Natural killer cell (primary cell): ENCODE measurements around the gene CD37. TPM values are rescaled to one million over a fixed set of nuclear protein-coding genes. Genes with fewer than 3 reads are reported as not detected.
A peak's percentile ranks its signal among the peaks of the same experiment; 100 is the strongest.

Experiments
- ATAC-seq, 3 donors: fragments of 150-1000 bp in 2 of 3; fragments of 200-7000 bp in 1 of 3; cut with Tn5 transposase; 1 replicate in 1 of 3; 2 replicates in 2 of 3; pipeline ENCODE4 v1.10.0; 2021; ENCODE audit warnings: mild to moderate bottlenecking in 2 of 3, moderate library complexity in 2 of 3
- DNase-seq, 2 donors: peaks; one replicate each; pipeline versions ENCODE4 v3.0.0 to v3.0.0-alpha.2; 2013 to 2021; ENCODE audit warnings: mixed read lengths in 1 of 2
- H3K27ac ChIP-seq: one replicate; pipeline ENCODE4 v1.5.1; 2013; ENCODE audit warnings: mild to moderate bottlenecking, low read length
- H3K27me3 ChIP-seq: one replicate; pipeline ENCODE4 v1.6.1; 2013; ENCODE audit warnings: low read length; ENCODE audit not compliant: control insufficient read depth, insufficient read depth
- H3K36me3 ChIP-seq: one replicate; pipeline ENCODE4 v1.6.1; 2013; ENCODE audit warnings: low read length; ENCODE audit not compliant: control insufficient read depth, insufficient read depth
- H3K4me1 ChIP-seq: one replicate; pipeline ENCODE4 v1.6.1; 2013; ENCODE audit warnings: low read length; ENCODE audit not compliant: control insufficient read depth, insufficient read depth
- H3K4me3 ChIP-seq: one replicate; pipeline ENCODE4 v1.5.1; 2013; ENCODE audit warnings: low read length
- H3K9me3 ChIP-seq: one replicate; pipeline ENCODE4 v1.6.1; 2013; ENCODE audit warnings: low read length; ENCODE audit not compliant: control insufficient read depth, insufficient read depth
- H3K27ac Mint-ChIP-seq, 2 donors: one replicate each; pipeline ENCODE4 v1.8.0; 2022; ENCODE audit warnings: mild to moderate bottlenecking in 2 of 2, mixed read lengths in 2 of 2, moderate library complexity in 1 of 2
- H3K27me3 Mint-ChIP-seq, 2 donors: one replicate each; pipeline ENCODE4 v1.8.0; 2022; ENCODE audit warnings: low read depth in 2 of 2, mixed read lengths in 2 of 2
- H3K36me3 Mint-ChIP-seq: one replicate; pipeline ENCODE4 v1.8.0; 2022; ENCODE audit warnings: mixed read lengths
- H3K4me1 Mint-ChIP-seq, 2 donors: one replicate each; pipeline ENCODE4 v1.8.0; 2022; ENCODE audit warnings: mixed read lengths in 2 of 2
- H3K4me3 Mint-ChIP-seq: one replicate; pipeline ENCODE4 v1.8.0; 2022; ENCODE audit warnings: mild to moderate bottlenecking, moderate library complexity, mixed read lengths
- H3K9me3 Mint-ChIP-seq, 2 donors: one replicate each; pipeline ENCODE4 v1.8.0; 2022; ENCODE audit warnings: mixed read lengths in 2 of 2
- WGBS: methylation state at CpG from one replicate; pipeline ENCODE4 v1.1.7; 2013; ENCODE audit warnings: missing lambda C conversion rate; ENCODE audit not compliant: insufficient coverage; 5-methylcytosine and 5-hydroxymethylcytosine counted together
- intact Hi-C: fragments of 100-400 bp; cut with micrococcal nuclease; formaldehyde crosslinking; loops from one replicate; pipeline ENCODE4 v1.14.2; 2022
- total RNA-seq, 4 donors: library from RNA; stranded (reverse); fragments of 120-200 nt in 1 of 4; gene quantifications; one replicate each; pipeline versions ENCODE4 v1.2.3 to v1.2.4, GENCODE V29; 2013 to 2022
- TF ChIP-seq, protein P1 (sequence below): fragments of 200-600 bp; IDR thresholded peaks from one replicate; pipeline ENCODE4 v1.8.0; 2022; ENCODE audit warnings: antibody characterized with exemption

CD37 gene
- total RNA-seq, 3 donors from 2014 or later (not counting 1 experiment from before 2014, with no cell fraction given), result 322 to 392 (median 359) TPM

GRCh38 chr19:49347835-49348234 is 12.6 kb downstream of the CD37 start:
- H3K36me3 Mint-ChIP-seq, result no peaks in the 10 kb centered on the region
- no peak overlapping the region for H3K27ac ChIP-seq
- no peak overlapping the region for H3K4me3 Mint-ChIP-seq
- no peaks in the 10 kb centered on the region for H3K36me3 ChIP-seq
- 72% methylated on average over 3 of the region's 3 CpGs for WGBS
- intact Hi-C loops, result no loop called here
- H3K4me3 ChIP-seq, result no peak overlapping the region
- no peaks in the 10 kb centered on the region for H3K9me3 Mint-ChIP-seq
- no peaks in the 10 kb centered on the region for H3K9me3 ChIP-seq
- peaks cover 26% of the 10 kb centered on the region for H3K4me1 ChIP-seq
- no peaks in the 10 kb centered on the region for H3K27me3 ChIP-seq
- DNase-seq, result peak in 1 of 2 donors; percentile 38
- TF ChIP-seq, protein P1, sequence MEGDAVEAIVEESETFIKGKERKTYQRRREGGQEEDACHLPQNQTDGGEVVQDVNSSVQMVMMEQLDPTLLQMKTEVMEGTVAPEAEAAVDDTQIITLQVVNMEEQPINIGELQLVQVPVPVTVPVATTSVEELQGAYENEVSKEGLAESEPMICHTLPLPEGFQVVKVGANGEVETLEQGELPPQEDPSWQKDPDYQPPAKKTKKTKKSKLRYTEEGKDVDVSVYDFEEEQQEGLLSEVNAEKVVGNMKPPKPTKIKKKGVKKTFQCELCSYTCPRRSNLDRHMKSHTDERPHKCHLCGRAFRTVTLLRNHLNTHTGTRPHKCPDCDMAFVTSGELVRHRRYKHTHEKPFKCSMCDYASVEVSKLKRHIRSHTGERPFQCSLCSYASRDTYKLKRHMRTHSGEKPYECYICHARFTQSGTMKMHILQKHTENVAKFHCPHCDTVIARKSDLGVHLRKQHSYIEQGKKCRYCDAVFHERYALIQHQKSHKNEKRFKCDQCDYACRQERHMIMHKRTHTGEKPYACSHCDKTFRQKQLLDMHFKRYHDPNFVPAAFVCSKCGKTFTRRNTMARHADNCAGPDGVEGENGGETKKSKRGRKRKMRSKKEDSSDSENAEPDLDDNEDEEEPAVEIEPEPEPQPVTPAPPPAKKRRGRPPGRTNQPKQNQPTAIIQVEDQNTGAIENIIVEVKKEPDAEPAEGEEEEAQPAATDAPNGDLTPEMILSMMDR, result no peak
- no peak overlapping the region for H3K27ac Mint-ChIP-seq
- peaks cover 0 to 3% of the 10 kb centered on the region in 2 donors for H3K27me3 Mint-ChIP-seq
- H3K4me1 Mint-ChIP-seq, result peaks cover 16 to 18% of the 10 kb centered on the region in 2 donors
- ATAC-seq, result no peak

DNA sequence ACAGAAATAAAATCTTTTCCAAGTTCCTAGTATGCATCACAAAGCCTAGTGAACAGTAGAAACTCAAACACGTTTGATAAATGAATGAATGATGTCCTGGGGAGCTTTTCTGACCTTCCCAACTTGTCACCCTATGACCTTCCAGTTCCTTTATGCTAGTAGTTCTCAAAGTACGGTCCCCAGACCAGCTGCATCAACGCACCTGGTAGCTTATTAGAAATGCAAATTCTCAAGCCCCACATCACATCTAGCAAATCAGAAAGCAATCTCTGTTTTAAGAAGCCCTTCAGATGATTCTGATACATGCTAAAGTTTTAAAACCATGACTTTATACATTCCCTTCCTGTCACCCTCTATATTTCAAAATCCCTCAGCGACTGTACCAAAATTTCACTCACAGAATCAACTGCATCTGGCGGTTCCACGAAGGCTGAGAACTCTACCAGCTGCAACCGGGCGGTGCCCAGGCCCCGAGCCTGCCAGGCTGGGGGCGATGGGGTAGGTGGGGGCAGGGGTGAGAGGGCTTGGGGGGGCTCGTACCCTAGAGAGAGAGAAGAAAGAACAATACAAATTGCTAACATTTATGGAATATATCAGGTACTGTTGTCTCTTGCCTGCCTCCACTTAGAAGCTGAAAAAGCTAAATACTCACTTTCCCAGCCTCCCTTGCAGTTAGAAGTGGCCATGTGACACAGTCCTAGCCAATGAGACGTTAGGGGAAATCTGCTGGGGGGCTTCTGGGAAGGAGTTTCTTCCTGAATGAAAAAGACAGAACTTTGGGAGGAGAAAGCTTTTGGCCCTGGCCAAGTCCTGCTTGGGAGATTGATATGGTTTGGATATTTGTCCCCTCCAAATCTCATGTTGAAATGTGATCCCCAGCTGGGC is 13.3 kb downstream of the CD37 start:
- TF ChIP-seq, protein P1, result no peak
- Mint-ChIP-seq H3K27me3 (peaks cover 0 to 6% of the 10 kb centered on the region in 2 donors), H3K36me3 (no peaks in the 10 kb centered on the region), H3K9me3 (no peaks in the 10 kb centered on the region), H3K27ac (no peak overlapping the region), H3K4me3 (no peak overlapping the region), H3K4me1 (peaks cover 13 to 15% of the 10 kb centered on the region in 2 donors)
- Histone ChIP-seq H3K36me3 (no peaks in the 10 kb centered on the region), H3K27me3 (no peaks in the 10 kb centered on the region), H3K9me3 (no peaks in the 10 kb centered on the region), H3K4me3 (no peak overlapping the region), H3K4me1 (peaks cover 19% of the 10 kb centered on the region), H3K27ac (no peak overlapping the region)
- DNase-seq (no peak), ATAC-seq (no peak)
- 80% methylated on average over 5 of the region's 12 CpGs for WGBS
- intact Hi-C loops, result no loop called here

GRCh38 chr19:49349567-49349966 is 14.4 kb downstream of the CD37 start:
- peaks cover 11% of the 10 kb centered on the region for H3K4me1 ChIP-seq
- H3K27ac Mint-ChIP-seq, result no peak overlapping the region
- no peak for DNase-seq
- intact Hi-C loops, result no loop called here
- H3K27ac ChIP-seq, result no peak overlapping the region
- peaks cover 11% of the 10 kb centered on the region in 2 donors for H3K4me1 Mint-ChIP-seq
- no peaks in the 10 kb centered on the region for H3K9me3 Mint-ChIP-seq
- no peaks in the 10 kb centered on the region for H3K36me3 ChIP-seq
- no peaks in the 10 kb centered on the region for H3K9me3 ChIP-seq
- no peaks in the 10 kb centered on the region for H3K27me3 ChIP-seq
- ATAC-seq, result no peak
- H3K36me3 Mint-ChIP-seq, result no peaks in the 10 kb centered on the region
- H3K4me3 Mint-ChIP-seq, result no peak overlapping the region
- peaks cover 0 to 11% of the 10 kb centered on the region in 2 donors for H3K27me3 Mint-ChIP-seq
- WGBS, result 88% methylated on average over 2 of the region's 2 CpGs
- H3K4me3 ChIP-seq, result no peak overlapping the region
- TF ChIP-seq, protein P1, result no peak
